Neural cell (in vitro differentiated cells): ENCODE data around the gene H1-8. TPM values are rescaled to one million over a fixed set of nuclear protein-coding genes. Genes with fewer than 3 reads are reported as not detected.

Experiments used
- H2AFZ ChIP-seq: fragments of 200-600, 300-800 bp; sonication (generic), shearing (Covaris generic); 2 replicates; pipeline ENCODE4 v1.6.0; 2014; ENCODE audit warnings: low read depth, mild to moderate bottlenecking, antibody characterized with exemption, low read length, moderate library complexity
- H3F3A ChIP-seq: fragments of 200-600 bp; shearing (Covaris generic); 2 replicates; pipeline ENCODE4 v1.6.1; 2016; ENCODE audit warnings: mild to moderate bottlenecking, moderate library complexity, mixed read lengths, antibody characterized with exemption, low read length; ENCODE audit not compliant: insufficient read depth, poor library complexity, severe bottlenecking
- H3K27ac ChIP-seq: fragments of 200-600, 300-800 bp; sonication (generic), shearing (Covaris generic); 2 replicates; pipeline ENCODE4 v1.5.1; 2014; ENCODE audit warnings: mild to moderate bottlenecking, low read length, moderate library complexity
- H3K27me3 ChIP-seq: fragments of 300-800, 200-600 bp; sonication (generic), shearing (Covaris generic); 2 replicates; pipeline ENCODE4 v1.6.0; 2014; ENCODE audit warnings: mild to moderate bottlenecking, low read depth, low read length, moderate library complexity; ENCODE audit not compliant: insufficient read depth
- H3K36me3 ChIP-seq: fragments of 300-800, 200-600 bp; sonication (generic), shearing (Covaris generic); 2 replicates; pipeline ENCODE4 v1.5.1; 2014; ENCODE audit warnings: mild to moderate bottlenecking, antibody characterized with exemption, low read length, moderate library complexity; ENCODE audit not compliant: insufficient read depth
- H3K4me2 ChIP-seq: fragments of 300-800, 200-600 bp; sonication (generic), shearing (Covaris generic); 2 replicates; pipeline ENCODE4 v1.6.0; 2014; ENCODE audit warnings: mild to moderate bottlenecking, low read length
- H3K4me3 ChIP-seq: fragments of 300-800, 200-600 bp; sonication (generic), shearing (Covaris generic); 2 replicates; pipeline ENCODE4 v1.5.1; 2014; ENCODE audit warnings: mild to moderate bottlenecking, low read length, moderate library complexity
- H3K79me2 ChIP-seq: fragments of 200-600 bp; shearing (Covaris generic); replicated peaks from 2 replicates; pipeline ENCODE4 v1.6.0; 2014; ENCODE audit warnings: mild to moderate bottlenecking, low read length, moderate library complexity; ENCODE audit not compliant: insufficient read depth
- H3K9ac ChIP-seq: fragments of 300-800, 200-600 bp; sonication (generic), shearing (Covaris generic); 2 replicates; pipeline ENCODE4 v1.6.1; 2016; ENCODE audit warnings: mild to moderate bottlenecking, low read length, mixed read lengths
- H3K9me2 ChIP-seq: fragments of 200-600 bp; shearing (Covaris generic); 2 replicates; pipeline ENCODE4 v1.6.1; 2016; ENCODE audit warnings: mild to moderate bottlenecking, low read length, mixed read lengths; ENCODE audit not compliant: insufficient read depth
- H3K9me3 ChIP-seq: fragments of 200-600, 300-800 bp; sonication (generic), shearing (Covaris generic); 2 replicates; pipeline ENCODE4 v1.6.1; 2016; ENCODE audit warnings: mild to moderate bottlenecking, mixed run types, low read length, moderate library complexity, mixed read lengths
- H4K20me1 ChIP-seq: fragments of 200-600 bp; shearing (Covaris generic); 2 replicates; pipeline ENCODE4 v1.6.1; 2016; ENCODE audit warnings: mild to moderate bottlenecking, mixed run types; ENCODE audit not compliant: insufficient read depth
- CTCF ChIP-seq: fragments of 450-650 bp; IDR thresholded peaks from 2 replicates; pipeline ENCODE4 v1.5.1; 2014; ENCODE audit warnings: antibody characterized with exemption, mild to moderate bottlenecking, moderate library complexity; ENCODE audit not compliant: poor library complexity, severe bottlenecking
- EP300 ChIP-seq: fragments of 450-650 bp; conservative IDR thresholded peaks from 2 replicates; pipeline ENCODE4 v1.6.1; 2014; ENCODE audit warnings: antibody characterized with exemption, mild to moderate bottlenecking, moderate library complexity; ENCODE audit not compliant: poor library complexity, severe bottlenecking
- EZH2 ChIP-seq: fragments of 200-600, 300-800 bp; shearing (Covaris generic), sonication (generic); IDR thresholded peaks from 2 replicates; pipeline ENCODE4 v1.6.1; 2014; ENCODE audit warnings: antibody characterized with exemption, low read length, borderline replicate concordance, mild to moderate bottlenecking; ENCODE audit not compliant: insufficient read depth, poor library complexity, severe bottlenecking
- MXI1 ChIP-seq: fragments of 450-650 bp; conservative IDR thresholded peaks from 2 replicates; pipeline ENCODE4 v1.6.1; 2014; ENCODE audit warnings: antibody characterized with exemption, mild to moderate bottlenecking; ENCODE audit not compliant: poor library complexity, severe bottlenecking
- POLR2AphosphoS5 ChIP-seq: IDR thresholded peaks from 2 replicates; pipeline ENCODE4 v1.6.1; 2012
- RAD21 ChIP-seq: fragments of 450-650 bp; conservative IDR thresholded peaks from 2 replicates; pipeline ENCODE4 v1.6.1; 2014; ENCODE audit warnings: antibody characterized with exemption, mild to moderate bottlenecking, moderate library complexity
- REST ChIP-seq: IDR thresholded peaks from 2 replicates; pipeline ENCODE4 v1.6.1; 2012; ENCODE audit warnings: borderline replicate concordance
- SMC3 ChIP-seq: fragments of 450-650 bp; conservative IDR thresholded peaks from 2 replicates; pipeline ENCODE4 v1.6.1; 2014; ENCODE audit warnings: antibody characterized with exemption, mild to moderate bottlenecking, moderate library complexity; ENCODE audit not compliant: poor library complexity
- TAF1 ChIP-seq: IDR thresholded peaks from 2 replicates; pipeline ENCODE4 v1.6.1; 2012; ENCODE audit warnings: low read depth
- polyA plus RNA-seq: library from polyadenylated mRNA; depleted of rRNA; stranded (reverse); fragments of >200 nt; gene quantifications from 2 replicates; pipeline ENCODE4 v1.2.3, GENCODE V29; 2014

Gene H1-8
- polyA plus RNA-seq, 1 donor from 2014 or later: not detected

- Histone ChIP-seq H4K20me1 (no peaks in the 10 kb centered on the region), H3K79me2 (no peaks in the 10 kb centered on the region), H3K9ac (no peak overlapping the region), H3K4me3 (no peak overlapping the region), H3K27me3 (no peaks in the 10 kb centered on the region), H3F3A (no peaks in the 10 kb centered on the region), H2AFZ (no peak overlapping the region), H3K4me2 (no peak overlapping the region), H3K27ac (no peak overlapping the region), H3K9me2 (no peaks in the 10 kb centered on the region), H3K36me3 (no peaks in the 10 kb centered on the region), H3K9me3 (no peaks in the 10 kb centered on the region)
- TF ChIP-seq RAD21 (no peak), EZH2 (no peak), CTCF (no peak), POLR2AphosphoS5 (no peak), SMC3 (no peak), EP300 (no peak), TAF1 (no peak), REST (no peak), MXI1 (no peak)
These were observed 25.0 kb downstream of the H1-8 start for GRCh38 chr3:129567939-129568338.

- Histone ChIP-seq H2AFZ (no peak overlapping the region), H3K9me2 (no peaks in the 10 kb centered on the region), H3F3A (no peaks in the 10 kb centered on the region), H3K9ac (no peak overlapping the region), H3K9me3 (no peaks in the 10 kb centered on the region), H3K4me2 (no peak overlapping the region), H4K20me1 (no peaks in the 10 kb centered on the region), H3K36me3 (no peaks in the 10 kb centered on the region), H3K27me3 (no peaks in the 10 kb centered on the region), H3K79me2 (no peaks in the 10 kb centered on the region), H3K4me3 (no peak overlapping the region), H3K27ac (no peak overlapping the region)
- TF ChIP-seq CTCF (no peak), EZH2 (no peak), MXI1 (no peak), RAD21 (no peak), REST (no peak), POLR2AphosphoS5 (no peak), TAF1 (no peak), SMC3 (no peak), EP300 (no peak)
These were observed 26.9 kb downstream of the H1-8 start for GRCh38 chr3:129569856-129570255.
